OCI-LY1 (cell line): ENCODE data around the gene NADK.

ENCODE experiments used
- EZH2 ChIP-seq: fragments of 200-600 bp; sonication (generic), shearing (Covaris generic); IDR thresholded peaks from 2 replicates; pipeline ENCODE4 v1.8.0; 2017; ENCODE audit warnings: borderline replicate concordance, mixed run types, mild to moderate bottlenecking, antibody characterized with exemption, low read length, moderate library complexity, mixed read lengths
- TF ChIP-seq, protein P1 (sequence below): fragments of 200-600 bp; sonication (generic), shearing (Covaris generic); IDR thresholded peaks from 2 replicates; pipeline ENCODE4 v1.5.1; 2017; ENCODE audit warnings: mild to moderate bottlenecking, antibody characterized with exemption, low read length, moderate library complexity, mixed read lengths

DNA sequence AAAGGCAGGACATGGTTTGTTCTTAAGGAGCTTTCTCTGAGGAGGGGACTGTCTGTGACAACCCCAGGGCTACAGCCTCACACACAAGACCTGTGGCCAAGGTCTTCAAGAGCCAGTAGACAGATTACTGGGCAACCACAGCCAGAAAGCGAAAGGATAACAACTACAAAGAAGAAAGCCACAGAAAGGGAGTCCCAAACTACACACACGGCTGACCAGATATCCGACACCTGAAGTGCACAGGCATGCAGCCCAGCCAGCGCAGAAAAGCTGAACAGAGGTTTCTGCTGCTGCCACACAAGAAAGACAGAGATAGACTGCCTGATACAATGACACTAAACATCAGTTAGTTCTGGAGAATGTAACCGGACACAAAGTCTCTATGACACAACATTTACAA lies 21.4 kb upstream of the NADK start:
- TF ChIP-seq, protein P1, sequence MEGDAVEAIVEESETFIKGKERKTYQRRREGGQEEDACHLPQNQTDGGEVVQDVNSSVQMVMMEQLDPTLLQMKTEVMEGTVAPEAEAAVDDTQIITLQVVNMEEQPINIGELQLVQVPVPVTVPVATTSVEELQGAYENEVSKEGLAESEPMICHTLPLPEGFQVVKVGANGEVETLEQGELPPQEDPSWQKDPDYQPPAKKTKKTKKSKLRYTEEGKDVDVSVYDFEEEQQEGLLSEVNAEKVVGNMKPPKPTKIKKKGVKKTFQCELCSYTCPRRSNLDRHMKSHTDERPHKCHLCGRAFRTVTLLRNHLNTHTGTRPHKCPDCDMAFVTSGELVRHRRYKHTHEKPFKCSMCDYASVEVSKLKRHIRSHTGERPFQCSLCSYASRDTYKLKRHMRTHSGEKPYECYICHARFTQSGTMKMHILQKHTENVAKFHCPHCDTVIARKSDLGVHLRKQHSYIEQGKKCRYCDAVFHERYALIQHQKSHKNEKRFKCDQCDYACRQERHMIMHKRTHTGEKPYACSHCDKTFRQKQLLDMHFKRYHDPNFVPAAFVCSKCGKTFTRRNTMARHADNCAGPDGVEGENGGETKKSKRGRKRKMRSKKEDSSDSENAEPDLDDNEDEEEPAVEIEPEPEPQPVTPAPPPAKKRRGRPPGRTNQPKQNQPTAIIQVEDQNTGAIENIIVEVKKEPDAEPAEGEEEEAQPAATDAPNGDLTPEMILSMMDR, result no peak
- TF ChIP-seq EZH2, result no peak
